NCI-H82 treated with DMSO at 0.1 percent for 48 hours (cell line): Measurements from ENCODE around the gene GHDC.
"Not testable (repeated sequence)": the region's sequence is repeated elsewhere in the genome, so short reads cannot be mapped to it uniquely, and the experiment has no call there.

ENCODE experiments used
- DNase-seq: peaks from one replicate; lab custom pipeline; 2025; ENCODE audit not compliant: unreplicated experiment; lab: John Stamatoyannopoulos, UW

The GHDC gene

GRCh38 chr17:42202696-42203095, 8.4 kb upstream of the GHDC start:
- no peak for DNase-seq

GRCh38 chr17:42202159-42202558, 7.9 kb upstream of the GHDC start:
- no peak for DNase-seq

- DNase-seq = no peak
Observed at GRCh38 chr17:42201458-42201772, 7.1 kb upstream of the GHDC start.

- DNase-seq = no peak
Observed at GRCh38 chr17:42200706-42201457, 6.6 kb upstream of the GHDC start.

- no peak for DNase-seq
Observed at GRCh38 chr17:42199416-42200011, 5.2 kb upstream of the GHDC start.

- no peak for DNase-seq
Observed at GRCh38 chr17:42198897-42199296, 4.6 kb upstream of the GHDC start.

- no peak for DNase-seq
Observed at GRCh38 chr17:42197564-42198156, 3.4 kb upstream of the GHDC start.

GRCh38 chr17:42193216-42193968, 902 bp downstream of the GHDC start:
- no peak for DNase-seq

- DNase-seq = no peak
Observed at GRCh38 chr17:42192189-42193126, 1.8 kb downstream of the GHDC start.

- no peak for DNase-seq
Observed at GRCh38 chr17:42191275-42191608, 3.1 kb downstream of the GHDC start.

- no peak for DNase-seq
Observed at GRCh38 chr17:42190491-42191274, 3.6 kb downstream of the GHDC start.

- no peak for DNase-seq
Observed at GRCh38 chr17:42189651-42189965, 4.7 kb downstream of the GHDC start.

- DNase-seq = no peak
Observed at GRCh38 chr17:42188749-42189650, 5.3 kb downstream of the GHDC start.

- no peak for DNase-seq
Observed at GRCh38 chr17:42187833-42188232, 6.5 kb downstream of the GHDC start.

- DNase-seq = not testable (repeated sequence)
Observed at GRCh38 chr17:42186191-42186590, 8.1 kb downstream of the GHDC start.

- no peak for DNase-seq
Observed at GRCh38 chr17:42185621-42185930, 8.7 kb downstream of the GHDC start.

- DNase-seq = no peak
Observed at GRCh38 chr17:42184713-42185620, 9.3 kb downstream of the GHDC start, which contains the start of gene HCRT. Gene HCRT (minus strand): TSS chr17:42185452. CDS start chr17:42185365, 87 bp downstream.
